Urothelium cell line (cell line): ENCODE results near the gene ZBTB17.

Experiments
- DNase-seq: peaks from one replicate; pipeline ENCODE4 v3.0.0; 2011; ENCODE audit warnings: low spot score, mixed read lengths
- FAIRE-seq: peaks from 2 replicates; lab custom pipeline; 2011; peaks lifted over from hg19 to GRCh38; lab: Jason Lieb, UNC

The ZBTB17 gene

DNA sequence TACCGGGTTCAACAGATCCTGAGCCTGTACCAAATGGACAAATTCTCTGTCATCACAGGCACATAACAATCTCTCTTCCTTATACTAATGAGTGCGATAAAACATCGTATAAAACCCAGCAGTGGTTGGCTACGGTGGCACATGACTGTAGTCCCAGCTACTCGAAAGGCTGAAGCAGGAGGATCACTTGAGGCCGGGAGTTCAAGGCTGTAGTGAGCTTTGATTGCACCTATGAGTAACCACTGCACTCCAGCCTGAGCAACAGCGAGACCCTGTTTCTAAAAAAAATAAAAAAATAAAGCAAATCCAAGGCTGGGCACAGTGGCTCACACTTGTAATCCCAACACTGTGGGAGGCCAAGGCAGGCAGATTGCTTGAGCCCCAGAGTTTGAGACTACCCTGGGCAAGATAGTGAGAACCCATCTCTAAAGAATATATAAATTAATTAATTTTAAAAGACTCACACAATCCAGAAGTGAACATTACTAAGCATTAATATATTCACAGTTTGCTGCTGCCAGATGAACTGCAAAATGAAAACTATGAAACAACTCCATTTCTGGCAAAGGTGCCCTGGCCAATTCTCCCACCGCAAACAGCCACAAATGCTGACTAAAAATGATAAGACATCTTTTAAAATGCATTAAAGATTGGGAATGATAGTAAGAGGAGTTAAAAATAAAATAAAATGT lies 13.1 kb downstream of the ZBTB17 start:
- no peak for FAIRE-seq
- no peak for DNase-seq

DNA sequence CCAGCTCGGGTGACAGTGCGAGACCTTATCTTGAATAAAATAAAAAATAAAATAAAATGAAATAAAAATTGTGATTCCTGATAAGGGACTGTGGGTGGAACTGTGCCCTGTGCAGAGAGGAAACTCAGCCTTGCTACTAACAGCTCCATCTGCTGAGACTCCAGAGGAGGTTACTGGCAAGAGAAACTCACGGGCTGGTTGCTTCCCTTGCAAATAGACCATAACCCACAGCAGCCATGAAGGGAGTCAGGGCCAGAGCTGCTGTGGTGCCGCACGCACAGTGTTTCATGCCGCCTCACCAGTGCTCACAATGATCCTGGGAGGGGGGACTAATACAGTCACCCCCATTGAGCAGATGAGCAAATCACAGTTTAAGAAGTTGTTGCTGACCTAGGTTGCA lies 13.7 kb downstream of the ZBTB17 start:
- FAIRE-seq: no peak
- no peak for DNase-seq

DNA sequence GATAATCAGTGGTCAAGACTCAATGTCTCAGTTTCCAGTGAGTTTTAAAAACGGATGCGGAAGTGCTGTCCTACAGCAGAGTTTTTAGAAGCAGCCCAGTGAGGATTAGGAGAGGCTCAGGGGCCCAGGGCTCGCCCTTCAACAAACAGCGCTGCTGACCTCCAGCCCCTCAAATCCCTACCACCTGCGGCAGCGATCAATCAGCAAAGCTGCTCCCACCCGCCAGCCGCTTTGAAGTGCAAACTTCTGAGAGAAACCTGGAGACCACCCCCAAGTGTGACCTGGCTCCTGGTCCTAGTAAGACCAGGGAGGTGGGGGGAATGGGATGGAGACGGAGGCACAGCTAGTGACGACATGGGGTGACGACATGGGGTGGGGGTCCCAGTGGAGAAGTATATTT lies 14.4 kb downstream of the ZBTB17 start:
- DNase-seq (no peak), FAIRE-seq (no peak)

DNA sequence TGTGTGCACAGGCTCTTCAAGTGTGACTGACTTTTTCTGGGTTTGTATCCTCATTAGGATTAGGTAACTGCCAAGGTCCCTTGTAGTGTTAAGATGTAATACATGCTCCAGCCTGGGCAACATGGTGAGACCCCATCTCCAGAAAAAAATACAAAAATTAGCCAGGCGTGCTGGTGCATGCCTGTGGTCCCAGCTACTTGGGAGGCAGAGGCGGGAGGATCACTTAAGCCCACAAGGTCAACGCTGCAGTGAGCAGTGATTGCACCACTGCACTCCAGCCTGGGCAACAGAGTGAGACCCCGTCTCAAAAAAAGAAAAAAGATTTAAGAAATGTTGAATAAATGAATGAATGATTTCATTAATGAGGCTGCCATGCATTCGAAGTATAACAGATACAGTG lies 15.1 kb downstream of the ZBTB17 start:
- DNase-seq: no peak
- no peak for FAIRE-seq

DNA sequence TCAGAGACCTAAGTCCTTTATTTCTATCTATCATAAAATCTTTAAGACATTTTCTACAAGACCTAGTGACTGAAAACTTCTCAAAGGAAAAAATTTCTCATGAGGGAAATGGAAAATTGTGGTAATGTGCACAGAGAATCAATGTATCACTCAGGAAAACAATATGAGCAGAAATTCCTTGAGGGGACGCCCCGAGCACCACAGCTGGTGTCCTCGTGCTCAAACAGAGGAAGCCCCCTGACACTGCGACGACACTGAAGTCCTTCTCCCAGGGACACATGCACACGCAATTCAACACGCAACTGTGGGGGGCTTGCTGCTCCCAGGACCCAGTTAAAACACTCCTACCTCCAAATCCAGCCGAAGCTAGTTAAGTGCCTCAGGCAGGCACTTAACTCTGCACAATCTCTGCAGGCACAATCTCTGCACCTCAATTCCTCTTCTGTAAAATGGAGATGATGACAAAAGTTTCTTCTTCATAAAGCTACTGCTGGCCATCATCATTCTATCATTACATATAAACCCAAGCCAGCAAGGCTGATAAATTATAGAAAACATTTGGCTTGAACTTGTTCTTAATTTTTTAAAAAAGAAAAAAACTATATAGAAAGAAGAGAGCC lies 16.0 kb downstream of the ZBTB17 start:
- FAIRE-seq (no peak), DNase-seq (no peak)

DNA sequence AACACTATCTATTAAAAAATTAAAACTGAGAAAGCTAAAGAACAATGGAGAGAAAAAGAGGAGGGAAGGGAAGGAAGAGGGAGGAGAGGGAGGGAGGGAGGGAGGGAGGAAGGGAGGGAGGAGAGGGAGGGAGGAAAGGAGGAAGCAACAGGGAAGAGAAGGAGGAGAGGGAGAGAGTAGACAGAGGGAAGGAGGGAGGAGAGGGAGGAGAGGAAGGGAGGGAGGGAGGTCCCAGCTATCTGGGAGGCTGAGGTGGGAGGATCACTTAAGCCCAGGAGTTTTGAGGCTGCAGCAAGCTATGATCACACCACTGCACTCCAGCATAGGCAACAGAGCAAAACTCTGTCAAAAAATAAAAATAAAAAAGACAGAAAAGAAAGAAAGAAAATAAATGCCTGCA lies 16.5 kb downstream of the ZBTB17 start:
- FAIRE-seq (no peak), DNase-seq (no peak)

DNA sequence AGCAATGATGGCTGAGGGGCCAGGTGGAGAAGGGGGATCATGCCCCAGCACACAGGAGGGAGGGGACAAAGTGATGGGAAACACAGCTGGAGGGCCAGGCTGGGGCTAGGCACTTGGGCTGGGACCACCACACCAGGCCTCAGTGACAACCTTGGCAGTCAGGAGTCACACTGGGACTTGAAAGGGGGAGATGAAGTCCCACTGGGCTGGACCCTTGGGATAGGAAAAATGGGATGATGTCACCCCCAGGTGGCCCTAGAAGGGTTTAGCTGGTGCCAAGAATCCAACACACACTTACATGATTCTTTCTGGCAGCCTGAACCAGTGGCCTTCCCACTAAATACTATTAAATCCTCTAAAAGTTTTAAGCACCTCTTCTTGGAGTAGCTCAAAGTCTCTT lies 17.1 kb downstream of the ZBTB17 start:
- FAIRE-seq (no peak), DNase-seq (no peak)

DNA sequence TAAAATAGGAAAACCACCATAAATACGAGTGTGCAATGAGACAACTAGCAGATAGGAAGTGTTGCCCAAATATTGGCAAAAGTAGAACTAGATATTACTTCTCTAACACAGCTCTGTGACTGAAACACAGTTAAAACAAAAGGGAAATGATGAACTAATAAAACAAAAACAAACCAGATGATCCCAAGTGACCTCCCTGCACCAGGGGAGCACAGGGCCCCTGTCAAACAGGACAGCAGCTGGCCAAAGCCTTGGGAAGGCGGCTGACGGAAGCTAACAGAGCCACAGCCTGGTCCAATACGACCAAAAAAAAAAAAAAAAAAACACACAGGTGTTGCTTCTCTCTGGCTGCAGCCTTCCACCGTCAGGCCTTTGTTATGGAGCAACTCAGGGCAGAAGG lies 17.8 kb downstream of the ZBTB17 start:
- DNase-seq (no peak), FAIRE-seq (no peak)

DNA sequence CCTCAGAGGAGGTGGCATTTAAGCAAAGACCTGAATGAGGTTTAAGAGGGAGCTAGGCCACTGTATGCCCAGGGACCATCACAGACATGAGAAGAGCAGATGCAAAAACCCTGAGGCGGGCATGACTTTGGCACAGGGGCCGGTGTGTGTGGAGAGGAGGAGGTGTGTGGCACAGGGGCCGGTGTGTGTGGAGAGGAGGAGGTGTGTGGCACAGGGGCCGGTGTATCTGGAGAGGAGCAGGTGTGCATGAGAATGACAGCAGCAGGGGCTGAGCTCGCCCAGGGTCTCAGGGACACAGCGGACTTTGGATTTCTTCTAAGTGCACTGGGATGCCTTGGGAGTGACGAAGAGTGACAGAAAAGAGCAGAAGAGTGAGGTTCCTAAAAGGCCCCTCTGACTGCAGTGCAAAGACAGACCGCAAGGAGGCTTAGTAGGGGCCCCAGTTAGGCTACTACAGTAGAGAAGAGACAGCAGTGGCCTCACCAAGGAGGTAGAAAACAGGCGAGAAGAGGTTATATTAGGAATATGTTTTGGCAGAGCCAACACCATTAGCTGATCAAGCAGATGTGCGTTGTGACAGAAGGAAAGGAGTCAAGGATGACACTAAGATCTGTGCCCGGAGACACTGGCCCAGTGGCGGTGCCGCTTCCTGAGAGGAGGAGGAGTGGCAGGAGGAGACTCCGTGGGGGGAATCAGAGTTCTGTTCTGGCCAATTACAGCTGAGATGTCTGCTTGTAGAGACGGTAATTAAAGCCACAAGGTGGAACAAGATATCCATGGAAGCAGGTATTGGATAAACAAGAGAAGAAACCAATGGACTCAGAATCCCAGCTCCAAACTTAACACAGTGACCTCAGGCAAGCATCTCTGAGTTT lies 18.4 kb downstream of the ZBTB17 start:
- DNase-seq (no peak), FAIRE-seq (no peak)

DNA sequence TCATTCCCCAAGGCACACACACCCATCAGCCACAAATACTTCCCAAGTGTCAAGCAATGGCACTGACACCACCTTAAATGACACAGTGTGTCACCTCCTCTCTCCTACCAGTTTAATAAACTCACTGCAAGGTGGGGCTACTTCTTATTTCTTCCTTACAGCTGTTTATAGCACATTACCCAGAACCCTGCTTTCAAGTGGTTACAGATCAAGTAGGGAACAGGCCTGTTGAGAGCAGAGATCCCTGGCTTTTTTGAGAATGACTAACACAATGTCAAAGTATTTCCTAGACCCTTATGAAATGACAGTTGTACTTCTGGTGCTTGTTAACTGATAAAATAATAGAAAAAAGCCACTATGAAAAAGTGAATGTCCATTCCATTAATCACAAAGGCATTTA lies 19.8 kb downstream of the ZBTB17 start:
- FAIRE-seq: no peak
- no peak for DNase-seq

DNA sequence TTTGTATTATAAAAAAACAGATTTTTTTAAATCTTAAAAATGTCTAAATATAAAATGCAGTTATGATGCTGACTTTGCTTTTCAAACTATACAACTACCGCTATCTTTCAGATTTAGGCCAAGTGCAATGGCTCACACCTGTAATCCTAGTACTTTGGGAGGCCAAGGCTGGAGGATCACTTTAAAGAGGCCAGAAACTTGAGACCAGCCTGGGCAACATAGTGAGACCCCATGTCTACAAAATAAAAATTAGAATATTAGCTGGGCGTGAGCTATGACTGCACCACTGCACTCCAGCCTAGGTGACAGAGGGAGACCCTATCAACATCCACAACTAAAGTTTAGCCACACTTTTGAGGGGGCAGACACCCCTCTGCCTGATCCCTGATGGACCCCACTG lies 20.3 kb downstream of the ZBTB17 start:
- FAIRE-seq (no peak), DNase-seq (no peak)

DNA sequence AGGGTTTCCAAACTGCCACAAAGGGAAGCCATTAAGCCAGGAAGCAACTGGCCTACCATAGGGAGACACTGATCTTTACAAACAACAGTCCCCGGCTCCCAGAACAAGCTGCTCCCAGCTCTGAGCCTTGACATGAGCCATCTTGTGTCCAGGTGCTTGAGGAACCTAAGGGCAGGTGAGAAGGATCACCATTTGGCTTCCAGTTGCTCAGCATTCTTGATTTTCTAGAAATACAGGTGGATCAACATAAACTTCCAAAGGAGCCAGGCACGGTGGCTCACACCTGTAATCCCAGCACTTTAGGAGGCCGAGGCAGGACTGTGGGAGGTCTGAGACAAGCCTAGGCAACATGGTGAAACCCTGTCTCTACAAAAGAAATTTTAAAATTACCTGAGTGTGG lies 21.6 kb downstream of the ZBTB17 start:
- FAIRE-seq (no peak), DNase-seq (no peak)

DNA sequence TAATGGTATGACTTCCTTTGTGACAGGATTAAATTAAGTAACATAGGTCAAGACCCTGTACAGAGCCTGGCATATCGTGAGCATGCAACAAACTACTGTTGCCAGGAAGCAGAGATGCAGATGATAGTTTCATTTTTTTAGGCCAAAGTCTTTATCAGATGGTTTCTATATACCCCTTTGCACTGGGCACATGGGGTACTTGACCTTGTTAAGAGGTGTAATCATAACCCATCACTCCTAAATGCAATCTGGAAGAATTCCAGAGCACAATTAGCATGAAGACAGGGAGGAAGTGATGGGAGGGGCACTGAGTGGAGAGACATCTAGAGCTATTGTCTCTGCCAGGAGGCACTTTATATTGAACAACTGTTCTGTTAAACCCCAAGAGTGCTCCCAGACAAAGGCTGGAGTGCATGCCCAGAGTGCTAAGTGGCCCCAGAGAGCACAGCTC lies 22.1 kb downstream of the ZBTB17 start:
- FAIRE-seq (no peak), DNase-seq (no peak)

DNA sequence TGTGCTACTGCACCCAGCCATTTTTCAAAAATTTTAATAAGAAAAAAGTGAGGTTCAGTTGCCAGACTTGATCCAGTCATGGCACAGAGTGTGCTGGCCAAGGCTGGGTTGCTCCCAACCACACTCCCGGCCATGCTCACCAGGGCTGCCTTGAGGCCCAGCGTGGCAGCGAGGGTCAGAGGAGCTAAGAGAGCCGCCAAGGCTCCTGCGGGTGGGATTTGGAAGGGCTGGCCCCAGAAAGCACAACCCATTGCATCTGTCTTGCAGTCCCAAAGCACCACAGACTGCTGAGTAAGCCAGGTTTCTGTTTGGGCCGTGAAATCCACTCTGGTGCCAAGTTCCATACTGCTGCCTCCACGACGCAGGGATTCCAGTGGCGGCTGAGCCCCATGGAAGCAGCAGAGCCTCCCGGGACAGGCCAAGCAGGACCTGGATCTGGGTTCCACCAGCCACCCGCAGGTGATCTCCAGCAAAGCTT lies 22.6 kb downstream of the ZBTB17 start:
- FAIRE-seq (no peak), DNase-seq (no peak)

DNA sequence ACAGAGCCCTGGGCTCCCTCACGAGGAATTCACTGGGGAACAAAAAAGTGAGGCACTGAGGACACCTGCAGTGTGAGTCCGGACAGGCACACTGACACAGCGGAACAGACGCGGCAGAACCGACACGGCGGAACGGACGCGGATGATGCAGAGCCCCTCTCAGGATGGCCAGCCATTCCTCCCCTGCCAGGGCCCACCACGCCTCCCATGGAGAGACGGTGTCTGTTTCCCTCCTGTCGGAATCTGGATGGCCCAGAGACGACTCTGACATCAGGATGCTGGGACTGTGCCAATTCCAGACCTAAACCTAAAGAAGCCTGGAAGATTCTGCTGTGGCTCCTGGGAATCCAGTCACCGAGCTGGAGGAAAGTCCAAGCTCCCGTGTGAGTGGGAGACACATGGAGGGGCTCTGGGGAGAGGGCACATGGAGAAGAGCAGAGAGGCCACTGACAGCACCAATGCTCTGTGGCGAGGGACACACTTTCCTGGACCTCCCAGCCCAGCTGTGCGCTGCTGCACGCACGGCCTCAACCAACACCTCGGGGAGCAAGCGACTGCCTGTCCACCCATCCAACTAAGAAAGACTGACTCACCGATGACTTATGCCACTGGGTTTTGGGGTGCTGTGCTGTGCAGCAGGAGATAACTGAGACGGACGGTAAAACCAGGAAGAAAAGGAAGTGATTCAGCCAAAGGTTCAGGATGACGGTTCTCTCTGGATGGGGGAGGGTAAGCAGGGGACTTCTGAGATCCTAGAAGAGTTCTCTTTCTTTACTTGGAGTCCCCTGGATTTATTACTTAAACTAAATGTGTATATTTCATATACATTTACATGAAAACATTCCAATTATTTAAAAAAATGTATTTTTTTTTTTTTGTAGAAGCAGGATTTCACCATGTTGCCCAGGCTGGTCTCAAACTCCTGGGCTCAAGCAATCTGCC lies 23.3 kb downstream of the ZBTB17 start:
- FAIRE-seq (no peak), DNase-seq (peak; percentile 63)

DNA sequence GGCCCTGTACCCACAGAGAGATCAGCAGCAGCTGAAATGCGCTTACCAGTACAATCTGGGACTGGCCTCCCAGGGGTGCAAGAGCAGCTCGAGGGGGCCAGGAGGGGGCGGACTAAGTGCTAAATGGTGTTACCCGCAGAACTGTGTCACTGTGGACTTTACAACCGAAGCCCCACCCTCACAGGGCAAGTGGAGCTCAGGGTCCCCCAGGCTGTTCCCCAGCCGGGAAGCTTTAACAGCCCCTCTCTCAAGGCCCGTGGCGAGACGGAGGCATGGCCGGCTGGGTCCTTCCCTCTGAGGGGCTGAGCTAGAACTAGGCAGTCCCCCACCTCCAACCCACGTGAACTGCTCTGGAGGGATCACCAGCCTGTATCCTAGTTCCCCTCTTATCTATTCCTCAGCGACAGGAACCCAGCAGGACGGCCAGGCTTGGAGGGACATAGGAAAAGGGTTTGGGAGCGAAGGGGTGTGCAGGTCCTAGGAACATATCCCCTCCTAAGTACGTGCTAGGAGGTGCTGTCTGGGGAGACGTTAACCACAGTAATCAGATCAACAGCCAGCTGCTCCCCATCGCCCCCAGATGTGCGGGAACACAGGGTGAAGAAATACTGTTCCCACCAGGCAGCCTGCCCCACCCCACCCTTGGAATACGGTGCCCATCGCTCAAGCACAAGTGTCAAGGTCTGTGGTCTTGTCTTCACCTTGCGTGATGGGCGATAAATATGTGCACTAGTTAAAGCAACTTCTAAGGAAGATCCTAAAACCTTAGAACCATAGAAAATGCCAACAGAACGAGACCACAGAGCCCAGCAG lies 24.4 kb downstream of the ZBTB17 start:
- DNase-seq (no peak), FAIRE-seq (no peak)

DNA sequence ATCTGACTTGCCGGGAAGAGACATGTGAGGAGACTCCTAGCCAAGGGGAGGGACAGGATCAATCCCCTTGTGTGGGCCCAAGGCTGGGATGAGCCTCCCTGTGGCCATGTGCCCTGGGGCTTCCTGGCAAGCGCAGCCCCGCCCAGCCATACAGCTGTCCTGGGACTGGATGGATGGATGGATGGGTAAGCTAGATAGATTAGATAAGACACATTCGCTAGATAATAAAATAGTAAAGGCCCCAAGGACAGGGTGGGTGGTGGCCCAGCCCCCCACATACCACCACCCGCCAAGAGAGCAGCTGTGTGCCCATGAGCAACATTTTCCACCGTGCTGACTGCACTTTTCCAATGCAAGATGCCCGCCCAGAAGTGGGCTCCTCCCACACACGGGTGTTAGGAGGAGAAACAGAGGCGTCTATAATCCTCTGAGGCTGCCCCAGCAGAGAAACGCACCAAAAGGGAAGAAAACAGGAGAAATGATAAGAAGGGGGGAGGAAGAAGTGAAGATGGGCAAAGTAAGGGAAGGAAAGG lies 25.1 kb downstream of the ZBTB17 start:
- FAIRE-seq: no peak

DNA sequence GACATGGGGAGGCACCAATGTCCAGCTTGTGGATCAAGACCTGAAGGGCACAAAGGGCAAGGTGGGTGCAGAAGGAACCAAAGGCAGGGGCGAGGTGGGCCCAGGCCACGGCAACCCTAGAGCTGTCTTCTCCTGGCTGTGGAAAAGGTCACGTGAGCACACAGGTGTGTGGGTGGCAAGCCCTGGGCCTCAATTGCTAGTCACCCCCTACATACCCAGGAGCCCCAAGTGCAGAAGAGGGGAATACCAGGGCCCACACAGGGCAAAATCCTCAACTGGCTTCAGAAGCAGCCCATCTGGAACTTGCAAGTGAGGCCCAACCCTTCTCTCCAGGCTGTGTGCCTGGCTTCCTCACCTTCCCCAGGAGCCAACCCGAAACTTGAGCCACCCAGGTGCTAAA lies 25.6 kb downstream of the ZBTB17 start:
- FAIRE-seq (no peak), DNase-seq (no peak)

More for the DNA sequence above, 25.1 kb downstream of the ZBTB17 start:
- peak; percentile 25 for DNase-seq

DNA sequence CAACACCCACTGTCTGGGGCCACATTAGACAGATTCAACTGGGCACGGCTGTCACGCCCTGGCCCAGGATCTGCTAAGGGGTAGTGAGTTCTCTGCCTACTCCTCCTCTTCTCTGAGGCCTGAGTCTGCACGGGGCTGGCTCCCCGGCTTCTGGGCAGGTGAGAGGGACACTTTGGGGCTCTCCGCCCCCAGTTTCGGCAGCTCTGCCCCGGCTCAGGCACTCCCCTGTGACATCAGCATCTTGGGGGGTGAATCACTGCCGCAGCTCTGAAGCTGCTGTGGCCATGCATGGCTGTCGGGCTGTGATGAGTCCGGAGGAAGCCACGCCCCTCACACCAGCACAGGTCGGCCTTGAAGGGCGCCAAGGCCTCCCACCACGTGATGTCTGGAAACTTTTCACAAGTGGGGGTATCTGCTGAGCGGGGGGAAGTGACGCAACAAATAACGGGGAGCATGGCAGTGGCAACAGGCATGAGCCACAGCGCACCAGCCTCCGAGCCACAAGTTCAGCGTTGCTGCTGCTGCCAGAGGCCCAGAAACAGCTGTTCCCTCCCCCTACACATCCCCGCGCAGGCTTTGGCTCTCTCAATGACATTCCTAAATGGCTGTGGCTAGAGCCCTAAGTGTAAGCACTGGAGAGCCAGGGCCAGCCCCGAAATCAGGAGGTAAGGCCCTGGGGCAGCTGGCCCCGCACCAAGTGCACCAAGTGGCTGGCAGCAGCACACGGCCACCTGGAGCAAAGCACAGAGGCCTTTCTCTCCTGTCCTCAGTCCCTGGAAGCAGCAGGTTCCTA lies 26.3 kb downstream of the ZBTB17 start:
- FAIRE-seq (peak; percentile 96), DNase-seq (peak; percentile 94)
